HepG2 (cell line): ENCODE measurements around the gene SUSD4. TPM values are rescaled to one million over a fixed set of nuclear protein-coding genes. Genes with fewer than 3 reads are reported as not detected.

ENCODE experiments used
- ATAC-seq: fragments of 200-7000 bp; cut with Tn5 transposase; 3 replicates; pipeline ENCODE4 v1.9.1; 2020; ENCODE audit warnings: mild to moderate bottlenecking, moderate library complexity
- BruUV-seq: library from RNA; stranded (reverse); fragments of 400-500 nt; replicated peaks from 2 replicates; lab custom pipeline; 2021; lab: Mats Ljungman, UMichigan
- CTCF ChIA-PET: fragments of 300-600 bp; formaldehyde crosslinking; extraction: SDS; loops from one replicate; lab custom pipeline; 2021; ENCODE audit warnings: low total read pairs, inconsistent platforms, low intra/inter-chr PET ratio; lab: Yijun Ruan, JAX
- POLR2A ChIA-PET: fragments of 350-600 bp; sonication (Branson Sonifier 250); formaldehyde crosslinking; loops from one replicate; lab custom pipeline; 2020; ENCODE audit warnings: antibody characterized with exemption, inconsistent platforms; lab: Yijun Ruan, JAX
- DNase-seq: peaks from one replicate; pipeline ENCODE4 v3.0.0-alpha.2; 2015; ENCODE audit warnings: low spot score
- FAIRE-seq: peaks from 3 replicates; lab custom pipeline; 2011; peaks lifted over from hg19 to GRCh38; lab: Jason Lieb, UNC
- H2AFZ ChIP-seq: one replicate; pipeline ENCODE4 v1.6.1; 2011; ENCODE audit warnings: low read length, inconsistent platforms
- H3K27ac ChIP-seq: fragments of 300-600 bp; 3 replicates; pipeline ENCODE4 v1.8.0; 2011; ENCODE audit warnings: mixed run types, mild to moderate bottlenecking, mixed read lengths, low read length, inconsistent platforms; ENCODE audit not compliant: insufficient read depth; ENCODE audit errors: extremely low read length
- H3K27me3 ChIP-seq, 2 experiments: fragments of 200-600 bp in 1 of 2; 2 replicates in 1 of 2; 3 replicates in 1 of 2; pipeline versions ENCODE4 v1.6.0 to v1.8.0; 2011; ENCODE audit warnings: low read length in 2 of 2, mild to moderate bottlenecking in 2 of 2, moderate library complexity in 2 of 2, inconsistent platforms in 1 of 2; ENCODE audit not compliant: insufficient read depth in 2 of 2, control insufficient read depth in 1 of 2
- H3K36me3 ChIP-seq, 2 experiments: fragments of 200-600 bp in 1 of 2; replicated peaks in 1 of 2; 2 replicates in 1 of 2; 3 replicates in 1 of 2; pipeline versions ENCODE4 v1.5.1 to v1.8.0; 2011; ENCODE audit warnings: low read length in 2 of 2, inconsistent platforms in 1 of 2; ENCODE audit not compliant: insufficient read depth in 2 of 2, control insufficient read depth in 1 of 2
- H3K4me1 ChIP-seq: 2 replicates; pipeline ENCODE4 v1.5.1; 2012; ENCODE audit warnings: low read length, inconsistent platforms; ENCODE audit not compliant: insufficient read depth
- H3K4me2 ChIP-seq: 2 replicates; pipeline ENCODE4 v1.6.0; 2011; ENCODE audit warnings: low read depth, low read length, inconsistent platforms
- H3K4me3 ChIP-seq, 3 experiments: fragments of 200-600 bp in 1 of 3; sonication (generic), shearing (Covaris generic) in 1 of 3; replicated peaks in 1 of 3; 2 replicates each; pipeline ENCODE4 v1.5.1; 2011 to 2016; ENCODE audit warnings: low read length in 3 of 3, inconsistent platforms in 2 of 3, low read depth in 2 of 3, mild to moderate bottlenecking in 2 of 3, control low read depth in 1 of 3, mixed read lengths in 1 of 3; ENCODE audit not compliant: insufficient read depth in 1 of 3
- H3K79me2 ChIP-seq: one replicate; pipeline ENCODE4 v1.6.1; 2011; ENCODE audit warnings: low read length, inconsistent platforms; ENCODE audit not compliant: insufficient read depth
- H3K9ac ChIP-seq: 2 replicates; pipeline ENCODE4 v1.6.0; 2011; ENCODE audit warnings: mild to moderate bottlenecking, low read depth, low read length, inconsistent platforms; ENCODE audit not compliant: insufficient read depth
- H3K9me3 ChIP-seq: 2 replicates; pipeline ENCODE4 v1.5.1; 2012; ENCODE audit warnings: mild to moderate bottlenecking, low read length
- H4K20me1 ChIP-seq: 2 replicates; pipeline ENCODE4 v1.6.0; 2011; ENCODE audit warnings: inconsistent platforms, mild to moderate bottlenecking, low read length, moderate library complexity; ENCODE audit not compliant: insufficient read depth
- HNF4A ChIP-seq: sonication (generic); formaldehyde crosslinking; IDR thresholded peaks from 2 replicates; pipeline ENCODE4 v1.4.0; 2020; ENCODE audit warnings: missing genetic modification reagents
- RXRA ChIP-seq: sonication (generic); formaldehyde crosslinking; IDR thresholded peaks from 2 replicates; pipeline ENCODE4 v1.5.1; 2020; ENCODE audit warnings: missing genetic modification reagents
- WIZ ChIP-seq: sonication (generic); formaldehyde crosslinking; IDR thresholded peaks from 2 replicates; pipeline ENCODE4 v1.5.1; 2020; ENCODE audit warnings: mild to moderate bottlenecking, missing genetic modification reagents
- ZNF761 ChIP-seq: sonication (generic); formaldehyde crosslinking; conservative IDR thresholded peaks from 2 replicates; pipeline ENCODE4 v1.4.0; 2020; ENCODE audit warnings: mild to moderate bottlenecking, missing genetic modification reagents
- WGBS: methylation state at CpG from one replicate; pipeline ENCODE4 v1.1.6; 2017; ENCODE audit warnings: low lambda C conversion rate; 5-methylcytosine and 5-hydroxymethylcytosine counted together
- in situ Hi-C: cut with HindIII; loops from 2 replicates; pipeline ENCODE4 v1.10.0; 2017; ENCODE audit warnings: low pct_unique_long_range_greater_than_20kb; ENCODE audit not compliant: extremely low pct_ligation_motif_present
- intact Hi-C: fragments of 100-400 bp; cut with micrococcal nuclease; formaldehyde crosslinking; loops from one replicate; pipeline ENCODE4 v1.10.0; 2022; ENCODE audit not compliant: unreplicated experiment
- polyA plus RNA-seq, 8 experiments: library from polyadenylated mRNA; depleted of rRNA in 3 of 8; stranded (reverse) in 7 of 8; unstranded in 1 of 8; fragments of >200 nt; fragmentation: Illumina TruSeq in 4 of 8; extraction: Trizol in 4 of 8; gene quantifications; 2 replicates each; pipeline versions ENCODE4 v1.2.1 to v1.2.3, GENCODE V29; 2011 to 2016; ENCODE audit warnings: low read depth in 4 of 8, missing spikeins in 1 of 8, mixed read lengths in 1 of 8; ENCODE audit not compliant: insufficient read depth in 1 of 8
- total RNA-seq, 5 experiments: library from RNA; depleted of rRNA; stranded (reverse); fragments of >200 nt; fragmentation: Illumina TruSeq; extraction: Trizol; gene quantifications; 2 replicates each; pipeline ENCODE4 v1.2.3, GENCODE V29; 2016; ENCODE audit warnings: low read depth in 1 of 5
- TF ChIP-seq, protein P1 (sequence below): sonication (generic); formaldehyde crosslinking; IDR thresholded peaks from 2 replicates; pipeline ENCODE4 v1.4.0; 2020; ENCODE audit warnings: missing genetic modification reagents
- TF ChIP-seq, protein P2 (sequence below): sonication (generic); formaldehyde crosslinking; IDR thresholded peaks from 2 replicates; pipeline ENCODE4 v1.8.0; 2022; ENCODE audit warnings: mild to moderate bottlenecking, missing genetic modification reagents
- TF ChIP-seq, protein P3 (sequence below): sonication (generic); formaldehyde crosslinking; IDR thresholded peaks from 2 replicates; pipeline ENCODE4 v1.9.0; 2021; ENCODE audit warnings: missing genetic modification reagents, borderline replicate concordance
- TF ChIP-seq, protein P4 (sequence below): sonication (generic); formaldehyde crosslinking; IDR thresholded peaks from 2 replicates; pipeline ENCODE4 v1.4.0; 2020; ENCODE audit warnings: missing genetic modification reagents, mild to moderate bottlenecking, borderline replicate concordance
- TF ChIP-seq, protein P5 (sequence below): sonication (generic); formaldehyde crosslinking; IDR thresholded peaks from 2 replicates; pipeline ENCODE4 v1.4.0; 2020; ENCODE audit warnings: missing genetic modification reagents

Gene SUSD4
- total and polyA plus RNA-seq, 2 of the 13 experiments (the other 11 are each of a cell fraction or from before 2014, with no cell fraction given): not detected

DNA sequence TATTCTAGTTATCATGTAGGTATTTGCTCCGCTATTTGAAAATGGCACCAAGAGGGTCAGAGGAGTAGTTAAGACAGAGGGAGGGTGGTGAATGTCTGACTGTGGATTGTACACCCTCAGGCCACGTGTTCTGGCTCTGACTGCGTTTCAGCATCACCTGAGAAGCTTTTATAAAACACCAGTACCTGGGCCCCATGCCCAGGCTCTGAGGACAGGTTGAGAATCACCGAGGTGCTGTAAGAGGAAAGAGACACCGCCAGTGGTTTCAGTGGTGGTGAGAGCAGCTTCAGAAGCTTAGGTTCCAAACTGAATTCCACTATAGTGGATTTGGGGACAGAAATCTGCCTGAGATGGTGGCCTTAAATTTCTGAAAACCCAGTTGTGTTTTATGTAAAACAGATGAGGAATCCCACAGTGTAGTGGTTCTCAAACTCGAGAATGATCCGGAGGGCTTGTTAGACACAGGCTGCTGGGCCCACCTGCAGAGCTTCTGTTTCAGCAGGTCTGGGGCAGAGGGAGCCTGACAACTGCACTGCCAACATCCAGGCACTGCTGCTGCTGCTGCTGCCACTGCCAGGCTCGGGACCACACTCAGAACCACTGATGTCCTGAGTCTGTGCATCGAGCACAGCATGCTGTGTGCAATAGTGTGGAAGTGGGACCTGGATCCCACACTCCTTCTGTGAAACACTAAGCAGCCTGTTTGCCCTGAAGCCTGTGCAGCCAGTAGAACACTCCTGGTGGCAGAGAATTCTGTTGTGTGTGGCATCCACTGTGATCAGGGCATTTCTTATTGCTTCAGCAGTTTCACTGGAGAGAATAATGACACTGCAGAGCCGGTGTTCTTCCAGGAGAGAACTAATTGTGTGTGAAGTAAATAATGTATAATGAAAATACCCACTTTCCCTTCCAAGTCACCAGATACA is 98.7 kb downstream of the SUSD4 start:
- Histone ChIP-seq H3K36me3 (no peaks in the 10 kb centered on the region), H2AFZ (no peak overlapping the region), H3K27me3 (peaks cover 0 to 5% of the 10 kb centered on the region in 2 experiments; a peak in 2 of 5 replicates), H3K9ac (no peak overlapping the region), H3K4me1 (peaks cover 9% of the 10 kb centered on the region; the same call in 1 of the 2 replicates), H3K4me2 (no peak overlapping the region), H3K79me2 (no peaks in the 10 kb centered on the region), H3K27ac (no peak overlapping the region), H4K20me1 (no peaks in the 10 kb centered on the region), H3K9me3 (no peaks in the 10 kb centered on the region), H3K4me3 (no peak overlapping the region)
- ATAC-seq: no peak
- no TSS peak for BruUV-seq
- ChIA-PET CTCF (no interaction called here), POLR2A (no interaction called here)
- intact Hi-C loops: no loop called here
- in situ Hi-C loops: no loop called here
- WGBS: 23% methylated on average over 10 of the region's 10 CpGs
- no peak for DNase-seq
- no peak for FAIRE-seq
- TF ChIP-seq HNF4A (no peak), WIZ (no peak), ZNF761 (CRISPR knock-in tag) (no peak), RXRA (CRISPR knock-in tag) (no peak)
- TF ChIP-seq, protein P1, sequence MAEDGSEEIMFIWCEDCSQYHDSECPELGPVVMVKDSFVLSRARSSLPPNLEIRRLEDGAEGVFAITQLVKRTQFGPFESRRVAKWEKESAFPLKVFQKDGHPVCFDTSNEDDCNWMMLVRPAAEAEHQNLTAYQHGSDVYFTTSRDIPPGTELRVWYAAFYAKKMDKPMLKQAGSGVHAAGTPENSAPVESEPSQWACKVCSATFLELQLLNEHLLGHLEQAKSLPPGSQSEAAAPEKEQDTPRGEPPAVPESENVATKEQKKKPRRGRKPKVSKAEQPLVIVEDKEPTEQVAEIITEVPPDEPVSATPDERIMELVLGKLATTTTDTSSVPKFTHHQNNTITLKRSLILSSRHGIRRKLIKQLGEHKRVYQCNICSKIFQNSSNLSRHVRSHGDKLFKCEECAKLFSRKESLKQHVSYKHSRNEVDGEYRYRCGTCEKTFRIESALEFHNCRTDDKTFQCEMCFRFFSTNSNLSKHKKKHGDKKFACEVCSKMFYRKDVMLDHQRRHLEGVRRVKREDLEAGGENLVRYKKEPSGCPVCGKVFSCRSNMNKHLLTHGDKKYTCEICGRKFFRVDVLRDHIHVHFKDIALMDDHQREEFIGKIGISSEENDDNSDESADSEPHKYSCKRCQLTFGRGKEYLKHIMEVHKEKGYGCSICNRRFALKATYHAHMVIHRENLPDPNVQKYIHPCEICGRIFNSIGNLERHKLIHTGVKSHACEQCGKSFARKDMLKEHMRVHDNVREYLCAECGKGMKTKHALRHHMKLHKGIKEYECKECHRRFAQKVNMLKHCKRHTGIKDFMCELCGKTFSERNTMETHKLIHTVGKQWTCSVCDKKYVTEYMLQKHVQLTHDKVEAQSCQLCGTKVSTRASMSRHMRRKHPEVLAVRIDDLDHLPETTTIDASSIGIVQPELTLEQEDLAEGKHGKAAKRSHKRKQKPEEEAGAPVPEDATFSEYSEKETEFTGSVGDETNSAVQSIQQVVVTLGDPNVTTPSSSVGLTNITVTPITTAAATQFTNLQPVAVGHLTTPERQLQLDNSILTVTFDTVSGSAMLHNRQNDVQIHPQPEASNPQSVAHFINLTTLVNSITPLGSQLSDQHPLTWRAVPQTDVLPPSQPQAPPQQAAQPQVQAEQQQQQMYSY: no peak
- TF ChIP-seq, protein P2, sequence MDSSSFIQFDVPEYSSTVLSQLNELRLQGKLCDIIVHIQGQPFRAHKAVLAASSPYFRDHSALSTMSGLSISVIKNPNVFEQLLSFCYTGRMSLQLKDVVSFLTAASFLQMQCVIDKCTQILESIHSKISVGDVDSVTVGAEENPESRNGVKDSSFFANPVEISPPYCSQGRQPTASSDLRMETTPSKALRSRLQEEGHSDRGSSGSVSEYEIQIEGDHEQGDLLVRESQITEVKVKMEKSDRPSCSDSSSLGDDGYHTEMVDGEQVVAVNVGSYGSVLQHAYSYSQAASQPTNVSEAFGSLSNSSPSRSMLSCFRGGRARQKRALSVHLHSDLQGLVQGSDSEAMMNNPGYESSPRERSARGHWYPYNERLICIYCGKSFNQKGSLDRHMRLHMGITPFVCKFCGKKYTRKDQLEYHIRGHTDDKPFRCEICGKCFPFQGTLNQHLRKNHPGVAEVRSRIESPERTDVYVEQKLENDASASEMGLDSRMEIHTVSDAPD (CRISPR knock-in tag): no peak
- TF ChIP-seq, protein P3, sequence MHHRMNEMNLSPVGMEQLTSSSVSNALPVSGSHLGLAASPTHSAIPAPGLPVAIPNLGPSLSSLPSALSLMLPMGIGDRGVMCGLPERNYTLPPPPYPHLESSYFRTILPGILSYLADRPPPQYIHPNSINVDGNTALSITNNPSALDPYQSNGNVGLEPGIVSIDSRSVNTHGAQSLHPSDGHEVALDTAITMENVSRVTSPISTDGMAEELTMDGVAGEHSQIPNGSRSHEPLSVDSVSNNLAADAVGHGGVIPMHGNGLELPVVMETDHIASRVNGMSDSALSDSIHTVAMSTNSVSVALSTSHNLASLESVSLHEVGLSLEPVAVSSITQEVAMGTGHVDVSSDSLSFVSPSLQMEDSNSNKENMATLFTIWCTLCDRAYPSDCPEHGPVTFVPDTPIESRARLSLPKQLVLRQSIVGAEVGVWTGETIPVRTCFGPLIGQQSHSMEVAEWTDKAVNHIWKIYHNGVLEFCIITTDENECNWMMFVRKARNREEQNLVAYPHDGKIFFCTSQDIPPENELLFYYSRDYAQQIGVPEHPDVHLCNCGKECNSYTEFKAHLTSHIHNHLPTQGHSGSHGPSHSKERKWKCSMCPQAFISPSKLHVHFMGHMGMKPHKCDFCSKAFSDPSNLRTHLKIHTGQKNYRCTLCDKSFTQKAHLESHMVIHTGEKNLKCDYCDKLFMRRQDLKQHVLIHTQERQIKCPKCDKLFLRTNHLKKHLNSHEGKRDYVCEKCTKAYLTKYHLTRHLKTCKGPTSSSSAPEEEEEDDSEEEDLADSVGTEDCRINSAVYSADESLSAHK (CRISPR knock-in tag): no peak
- TF ChIP-seq, protein P4, sequence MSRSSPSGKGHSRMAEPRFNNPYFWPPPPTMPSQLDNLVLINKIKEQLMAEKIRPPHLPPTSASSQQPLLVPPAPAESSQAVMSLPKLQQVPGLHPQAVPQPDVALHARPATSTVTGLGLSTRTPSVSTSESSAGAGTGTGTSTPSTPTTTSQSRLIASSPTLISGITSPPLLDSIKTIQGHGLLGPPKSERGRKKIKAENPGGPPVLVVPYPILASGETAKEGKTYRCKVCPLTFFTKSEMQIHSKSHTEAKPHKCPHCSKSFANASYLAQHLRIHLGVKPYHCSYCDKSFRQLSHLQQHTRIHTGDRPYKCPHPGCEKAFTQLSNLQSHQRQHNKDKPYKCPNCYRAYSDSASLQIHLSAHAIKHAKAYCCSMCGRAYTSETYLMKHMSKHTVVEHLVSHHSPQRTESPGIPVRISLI (CRISPR knock-in tag): no peak
- TF ChIP-seq, protein P5, sequence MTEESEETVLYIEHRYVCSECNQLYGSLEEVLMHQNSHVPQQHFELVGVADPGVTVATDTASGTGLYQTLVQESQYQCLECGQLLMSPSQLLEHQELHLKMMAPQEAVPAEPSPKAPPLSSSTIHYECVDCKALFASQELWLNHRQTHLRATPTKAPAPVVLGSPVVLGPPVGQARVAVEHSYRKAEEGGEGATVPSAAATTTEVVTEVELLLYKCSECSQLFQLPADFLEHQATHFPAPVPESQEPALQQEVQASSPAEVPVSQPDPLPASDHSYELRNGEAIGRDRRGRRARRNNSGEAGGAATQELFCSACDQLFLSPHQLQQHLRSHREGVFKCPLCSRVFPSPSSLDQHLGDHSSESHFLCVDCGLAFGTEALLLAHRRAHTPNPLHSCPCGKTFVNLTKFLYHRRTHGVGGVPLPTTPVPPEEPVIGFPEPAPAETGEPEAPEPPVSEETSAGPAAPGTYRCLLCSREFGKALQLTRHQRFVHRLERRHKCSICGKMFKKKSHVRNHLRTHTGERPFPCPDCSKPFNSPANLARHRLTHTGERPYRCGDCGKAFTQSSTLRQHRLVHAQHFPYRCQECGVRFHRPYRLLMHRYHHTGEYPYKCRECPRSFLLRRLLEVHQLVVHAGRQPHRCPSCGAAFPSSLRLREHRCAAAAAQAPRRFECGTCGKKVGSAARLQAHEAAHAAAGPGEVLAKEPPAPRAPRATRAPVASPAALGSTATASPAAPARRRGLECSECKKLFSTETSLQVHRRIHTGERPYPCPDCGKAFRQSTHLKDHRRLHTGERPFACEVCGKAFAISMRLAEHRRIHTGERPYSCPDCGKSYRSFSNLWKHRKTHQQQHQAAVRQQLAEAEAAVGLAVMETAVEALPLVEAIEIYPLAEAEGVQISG (CRISPR knock-in tag): no peak
